Cardiac septum (tissue), 1 donor: Measurements from ENCODE around the gene TTC7B. TPM values are rescaled to one million over a fixed set of nuclear protein-coding genes. Genes with fewer than 3 reads are reported as not detected.

Source experiments
- DNase-seq: peaks from one replicate; pipeline ENCODE4 v3.0.0-alpha.2; 2020; ENCODE audit warnings: low spot score
- intact Hi-C: fragments of 100-400 bp; cut with DNase I; formaldehyde crosslinking; loops from one replicate; pipeline ENCODE4 v1.14.0; 2022
- total RNA-seq: library from RNA; stranded (reverse); fragmentation: NEBNext Ultra II Directional; extraction: Animal tissue kit (Norgen Biotek cat#: 25700); gene quantifications from one replicate; pipeline ENCODE4 v1.2.1, GENCODE V29; 2021
- donor health status: DM: no; HTN: no; CAD: no.

Gene TTC7B
- total RNA-seq, 1 donor from 2014 or later: 64.9 TPM

GRCh38 chr14:90642244-90642717 lies 173.9 kb downstream of the TTC7B start:
- no peak for DNase-seq
- intact Hi-C loops: no loop called here

- DNase-seq: no peak
- intact Hi-C loops: no loop called here
Observed at GRCh38 chr14:90641615-90642243, 174.5 kb downstream of the TTC7B start.

DNA sequence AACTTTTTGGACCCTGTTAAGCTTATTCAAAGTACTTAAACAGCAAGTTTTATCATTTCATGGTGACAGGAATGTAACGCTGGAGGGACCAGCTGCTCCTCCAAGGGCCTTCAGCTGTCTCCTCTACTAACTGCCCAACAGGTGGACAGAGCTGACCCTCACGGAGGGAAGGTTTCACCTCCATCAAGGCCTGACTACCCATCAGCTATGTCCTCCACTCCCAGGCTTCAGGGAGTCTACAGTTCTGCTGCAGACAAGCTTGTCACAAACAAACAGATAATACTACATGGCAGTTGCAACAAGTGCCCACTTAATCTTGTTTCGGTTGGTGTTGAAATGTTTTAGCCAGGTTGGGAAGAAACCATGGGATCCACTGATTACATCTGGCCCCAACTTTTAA lies 175.1 kb downstream of the TTC7B start:
- no peak for DNase-seq
- intact Hi-C loops: no loop called here

DNA sequence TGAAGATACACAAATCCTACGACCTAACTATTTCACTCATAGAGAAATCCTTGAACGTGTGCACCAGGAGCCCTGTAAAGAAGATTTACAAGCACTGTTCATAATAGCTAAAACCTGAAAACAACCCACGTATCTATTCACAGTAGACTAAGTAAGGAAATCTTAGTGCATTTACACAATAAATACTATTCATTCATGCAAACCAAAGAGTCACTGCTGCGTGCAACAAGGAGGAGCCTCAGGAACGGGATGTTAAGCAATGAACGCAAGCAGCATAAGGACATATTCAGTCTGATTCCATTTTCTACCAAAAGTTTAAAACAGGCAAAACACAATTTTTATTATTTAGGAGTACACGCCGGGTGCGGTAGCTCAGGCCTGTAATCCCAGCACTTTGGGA lies 176.6 kb downstream of the TTC7B start:
- intact Hi-C loops: no loop called here
- no peak for DNase-seq

GRCh38 chr14:90632871-90633270 lies 183.4 kb downstream of the TTC7B start:
- DNase-seq: no peak
- intact Hi-C loops: no loop called here

GRCh38 chr14:90632451-90632850 lies 183.8 kb downstream of the TTC7B start:
- no peak for DNase-seq
- intact Hi-C loops: no loop called here

DNA sequence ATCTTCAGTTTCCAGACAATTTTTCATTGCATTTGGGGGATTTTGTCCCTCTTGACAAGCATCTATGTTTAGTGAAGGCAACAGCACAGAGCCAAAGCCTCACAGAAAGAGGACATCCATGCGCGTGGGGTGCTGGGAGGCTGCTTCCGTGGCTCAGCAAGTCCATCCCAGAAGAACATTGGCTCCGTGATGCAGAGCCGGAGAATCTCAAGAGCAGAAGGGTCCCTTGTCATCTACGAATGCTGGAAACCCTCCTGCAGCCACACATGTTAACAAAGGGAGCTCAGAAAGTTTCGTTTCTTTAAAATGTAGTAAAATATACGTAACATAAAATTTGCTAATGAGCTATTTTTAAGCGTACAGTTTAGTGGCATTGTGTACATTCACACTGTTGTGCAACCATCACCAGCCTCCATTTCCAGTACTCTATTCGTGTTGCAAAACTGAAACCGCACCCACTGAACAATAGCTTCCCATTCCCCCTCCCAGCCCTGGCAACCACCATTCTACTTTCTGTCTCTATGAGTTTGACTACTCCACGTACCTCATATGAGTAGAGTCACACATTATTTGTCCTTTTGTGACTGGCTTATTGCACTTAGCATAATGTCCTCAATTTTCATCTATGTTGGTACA lies 185.9 kb downstream of the TTC7B start:
- intact Hi-C loops: no loop called here
- no peak for DNase-seq

GRCh38 chr14:90629471-90629870 lies 186.8 kb downstream of the TTC7B start:
- no peak for DNase-seq
- intact Hi-C loops: no loop called here

- intact Hi-C loops: no loop called here
- no peak for DNase-seq
Observed at GRCh38 chr14:90628825-90629224, 187.4 kb downstream of the TTC7B start.

- intact Hi-C loops: no loop called here
Observed at GRCh38 chr14:90627478-90627877, 188.8 kb downstream of the TTC7B start.

GRCh38 chr14:90626550-90626949 lies 189.7 kb downstream of the TTC7B start:
- DNase-seq: no peak
- intact Hi-C loops: no loop called here

More at GRCh38 chr14:90627478-90627877, 188.8 kb downstream of the TTC7B start:
- DNase-seq: no peak

- intact Hi-C loops: no loop called here
- DNase-seq: no peak
Observed at GRCh38 chr14:90625445-90625844, 190.8 kb downstream of the TTC7B start.

GRCh38 chr14:90624732-90625400 lies 191.4 kb downstream of the TTC7B start:
- no peak for DNase-seq
- intact Hi-C loops: no loop called here

GRCh38 chr14:90624227-90624626 lies 192.0 kb downstream of the TTC7B start:
- intact Hi-C loops: no loop called here
- no peak for DNase-seq

GRCh38 chr14:90621201-90621600 lies 195.0 kb downstream of the TTC7B start:
- intact Hi-C loops: no loop called here
- no peak for DNase-seq

DNA sequence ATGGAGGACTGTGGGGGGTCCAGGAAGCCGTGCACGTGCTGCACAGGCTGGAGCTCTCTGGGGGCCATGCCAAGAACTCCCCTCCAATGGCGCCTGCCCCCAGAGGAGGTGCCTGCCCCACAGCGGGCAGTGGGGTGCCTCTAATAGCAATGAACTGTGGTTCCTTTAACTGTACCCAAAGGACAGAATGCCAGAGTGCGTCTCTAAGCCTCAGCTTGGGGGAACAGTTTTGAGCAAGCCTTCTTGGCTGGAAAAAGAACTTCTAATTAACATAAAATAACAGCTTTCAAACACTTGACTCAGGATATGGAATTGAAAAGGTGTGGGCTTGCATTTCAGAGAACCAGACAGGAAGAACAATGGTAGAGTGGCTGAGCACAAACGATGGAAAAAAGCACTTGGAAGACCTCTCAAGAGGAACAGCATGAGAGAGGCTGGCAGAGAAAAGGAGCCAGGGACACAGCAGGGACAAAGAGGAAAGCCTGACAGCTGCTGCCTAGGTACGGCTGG lies 195.6 kb downstream of the TTC7B start:
- DNase-seq: no peak
- intact Hi-C loops: no loop called here

DNA sequence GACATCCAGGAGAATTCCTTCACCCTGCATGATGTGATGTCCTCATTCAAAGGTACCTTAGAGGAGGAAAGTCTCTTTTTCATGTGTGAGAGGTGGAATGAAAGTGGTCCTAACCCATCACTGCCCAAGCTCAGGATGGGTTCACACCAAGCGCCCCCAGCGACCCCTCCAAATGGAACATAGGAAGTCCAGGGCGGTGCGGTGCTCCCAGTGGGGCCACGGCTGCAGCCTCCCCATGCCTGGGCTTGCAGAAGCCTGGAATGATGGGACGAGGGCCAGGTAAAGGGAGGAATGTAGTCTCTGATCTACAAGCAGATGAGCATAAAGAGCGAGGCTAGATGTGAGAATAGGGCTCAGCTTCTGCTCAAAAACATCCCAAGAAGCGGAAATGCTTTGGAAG lies 196.3 kb downstream of the TTC7B start:
- intact Hi-C loops: no loop called here
- DNase-seq: no peak

DNA sequence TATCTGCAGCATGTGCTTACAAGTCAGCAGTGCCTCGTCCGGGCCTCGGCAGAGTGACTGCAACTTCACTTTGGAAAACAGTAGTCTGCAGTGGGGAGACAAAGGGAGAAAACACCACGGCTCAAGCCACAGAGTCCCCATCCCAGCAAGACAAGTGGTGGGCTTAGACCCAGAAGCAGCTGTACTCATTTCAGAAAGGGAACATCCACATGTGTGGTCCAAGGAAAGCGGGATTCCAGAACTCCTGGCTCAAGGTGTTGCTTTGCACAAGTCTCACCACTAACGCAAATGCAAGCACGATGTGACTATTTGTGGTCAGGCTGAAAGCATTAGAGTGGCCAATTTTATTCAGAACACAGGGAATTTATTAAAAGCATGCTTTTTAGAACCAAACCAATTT lies 198.3 kb downstream of the TTC7B start:
- intact Hi-C loops: no loop called here
- no peak for DNase-seq

GRCh38 chr14:90616881-90617280 lies 199.3 kb downstream of the TTC7B start:
- intact Hi-C loops: no loop called here
- peak; percentile 38 for DNase-seq

DNA sequence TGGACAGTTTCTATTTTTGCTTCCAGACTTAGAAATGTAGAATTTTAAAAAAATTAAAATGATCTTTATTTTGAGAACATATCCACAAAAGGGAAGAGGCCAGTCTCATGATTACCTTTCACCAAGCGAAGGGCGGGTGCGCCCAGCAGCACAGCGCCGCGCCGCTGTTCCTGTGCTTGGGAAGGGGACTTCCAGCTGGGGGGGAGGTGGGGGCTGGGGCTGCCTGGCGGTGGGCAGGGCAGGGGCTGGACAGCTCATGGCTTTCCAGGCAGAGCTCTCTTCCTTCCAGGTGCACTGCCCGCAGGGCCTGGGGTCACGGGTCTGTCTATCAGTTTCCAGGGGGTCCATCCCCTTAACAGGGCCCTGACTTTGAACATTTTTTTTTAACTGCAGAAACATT lies 199.9 kb downstream of the TTC7B start:
- intact Hi-C loops: no loop called here
- peak; percentile 58 for DNase-seq
